DOHH2 (cell line): Measurements from ENCODE around the gene CKB.

Source experiments
- CTCF ChIP-seq: fragments of 200-600 bp; sonication (generic); IDR thresholded peaks from one replicate; pipeline ENCODE4 v1.5.1; 2014; ENCODE audit warnings: antibody characterized with exemption, mild to moderate bottlenecking, low read depth, low read length; ENCODE audit not compliant: poor library complexity, severe bottlenecking
- EZH2phosphoT487 ChIP-seq: fragments of 200-600 bp; sonication (generic); IDR thresholded peaks from 2 replicates; pipeline ENCODE4 v1.6.1; 2017; ENCODE audit warnings: borderline replicate concordance, mild to moderate bottlenecking, antibody characterized with exemption, low read length, moderate library complexity, mixed read lengths

- TF ChIP-seq CTCF (no peak), EZH2phosphoT487 (no peak)
These were observed 21.2 kb upstream of the CKB start for GRCh38 chr14:103543721-103544387.
